HepG2 (cell line): ENCODE results near the gene COQ8A. TPM values are rescaled to one million over a fixed set of nuclear protein-coding genes. Genes with fewer than 3 reads are reported as not detected.
A peak's percentile ranks its signal among the peaks of the same experiment; 100 is the strongest.

ENCODE experiments used
- KLF16 ChIP-seq, 2 experiments: sonication (generic) in 1 of 2; formaldehyde crosslinking in 1 of 2; IDR thresholded peaks; 2 replicates each; pipeline versions ENCODE4 v1.6.1 to v1.8.0; 2016 to 2023; ENCODE audit warnings: missing genetic modification reagents in 2 of 2, missing compliant biosample characterization in 1 of 2
- MLXIP ChIP-seq: sonication (generic); formaldehyde crosslinking; IDR thresholded peaks from 2 replicates; pipeline ENCODE4 v1.9.0; 2021; ENCODE audit warnings: missing genetic modification reagents, borderline replicate concordance
- PAXIP1 ChIP-seq: sonication (generic); formaldehyde crosslinking; conservative IDR thresholded peaks from 2 replicates; pipeline ENCODE4 v1.4.0; 2020; ENCODE audit warnings: mild to moderate bottlenecking, missing genetic modification reagents, moderate library complexity
- PRPF4 ChIP-seq: fragments of 200-400 bp; formaldehyde crosslinking; IDR thresholded peaks from 2 replicates; pipeline ENCODE4 v1.6.1; 2016; ENCODE audit warnings: low read length, low read depth; ENCODE audit not compliant: poor library complexity, severe bottlenecking
- RAD21 ChIP-seq: fragments of 450-650 bp; formaldehyde crosslinking; IDR thresholded peaks from 2 replicates; pipeline ENCODE4 v1.5.0; 2020; ENCODE audit warnings: mild to moderate bottlenecking
- TFDP2 ChIP-seq: sonication (generic); formaldehyde crosslinking; IDR thresholded peaks from 2 replicates; pipeline ENCODE4 v1.4.0; 2020; ENCODE audit warnings: missing genetic modification reagents
- THAP9 ChIP-seq: sonication (generic); formaldehyde crosslinking; IDR thresholded peaks from 2 replicates; pipeline ENCODE4; 2020; ENCODE audit warnings: missing genetic modification reagents, mild to moderate bottlenecking, borderline replicate concordance
- U2AF1 ChIP-seq: fragments of 200-400 bp; formaldehyde crosslinking; optimal IDR thresholded peaks from 2 replicates; pipeline ENCODE3; 2017; ENCODE audit warnings: mild to moderate bottlenecking, low read depth, low read length
- ZNF20 ChIP-seq: sonication (generic); formaldehyde crosslinking; IDR thresholded peaks from 2 replicates; pipeline ENCODE4 v1.4.0; 2020; ENCODE audit warnings: mild to moderate bottlenecking, moderate library complexity, missing genetic modification reagents
- ZNF235 ChIP-seq: sonication (generic); formaldehyde crosslinking; IDR thresholded peaks from 2 replicates; pipeline ENCODE4 v1.8.1; 2023; ENCODE audit warnings: mild to moderate bottlenecking, missing genetic modification reagents, borderline replicate concordance
- ZNF333 ChIP-seq: sonication (generic); formaldehyde crosslinking; IDR thresholded peaks from 2 replicates; pipeline ENCODE4 v1.4.0; 2020; ENCODE audit warnings: mild to moderate bottlenecking, missing genetic modification reagents, borderline replicate concordance
- ZNF350 ChIP-seq: sonication (generic); formaldehyde crosslinking; IDR thresholded peaks from 2 replicates; pipeline ENCODE4 v1.4.0; 2020; ENCODE audit warnings: mild to moderate bottlenecking, low read depth, missing genetic modification reagents, borderline replicate concordance
- ZXDC ChIP-seq: sonication (generic); formaldehyde crosslinking; IDR thresholded peaks from 2 replicates; pipeline ENCODE4 v1.5.0; 2020; ENCODE audit warnings: mild to moderate bottlenecking, missing genetic modification reagents
- polyA plus RNA-seq, 8 experiments: library from polyadenylated mRNA; depleted of rRNA in 3 of 8; stranded (reverse) in 7 of 8; unstranded in 1 of 8; fragments of >200 nt; fragmentation: Illumina TruSeq in 4 of 8; extraction: Trizol in 4 of 8; gene quantifications; 2 replicates each; pipeline versions ENCODE4 v1.2.1 to v1.2.3, GENCODE V29; 2011 to 2016; ENCODE audit warnings: low read depth in 4 of 8, missing spikeins in 1 of 8, mixed read lengths in 1 of 8; ENCODE audit not compliant: insufficient read depth in 1 of 8
- total RNA-seq, 5 experiments: library from RNA; depleted of rRNA; stranded (reverse); fragments of >200 nt; fragmentation: Illumina TruSeq; extraction: Trizol; gene quantifications; 2 replicates each; pipeline ENCODE4 v1.2.3, GENCODE V29; 2016; ENCODE audit warnings: low read depth in 1 of 5

COQ8A gene
- total and polyA plus RNA-seq, 2 of the 13 experiments (the other 11 are each of a cell fraction or from before 2014, with no cell fraction given): 60.4 to 88.7 TPM

GRCh38 chr1:226939438-226940028, 561 bp upstream of the COQ8A start (continued):
- no peak for TF ChIP-seq ZXDC (CRISPR knock-in tag)
- TF ChIP-seq PRPF4: no peak
- TF ChIP-seq U2AF1: peak; percentile 19
- TF ChIP-seq KLF16 (CRISPR knock-in tag; IDR thresholded peaks at IDR 0.05): peak in 1 of 2 experiments; percentile 74; a peak in 1 of 4 replicates
- peak; percentile 54 for TF ChIP-seq RAD21 (CRISPR knock-in tag)
- TF ChIP-seq ZNF333: peak; percentile 57
- TF ChIP-seq ZNF20 (CRISPR knock-in tag): peak; percentile 93
- no peak for TF ChIP-seq MLXIP (CRISPR knock-in tag)
- 0 out of 2 replicates have a peak, but pooled peaks have one; percentile 57 for TF ChIP-seq ZNF235 (CRISPR knock-in tag)
- peak; percentile 88; the same call in 1 of the 2 replicates for TF ChIP-seq THAP9 (CRISPR knock-in tag)
- peak; percentile 83 for TF ChIP-seq TFDP2 (CRISPR knock-in tag)
- peak; percentile 97; the same call in 1 of the 2 replicates for TF ChIP-seq ZNF350 (CRISPR knock-in tag)
- peak; percentile 62; the same call in 1 of the 2 replicates for TF ChIP-seq PAXIP1 (CRISPR knock-in tag)
